Nephron (organoid): Measurements from ENCODE around the gene DNAJC5G.
A peak's percentile ranks its signal among the peaks of the same experiment; 100 is the strongest.
"Not testable (repeated sequence)": the region's sequence is repeated elsewhere in the genome, so short reads cannot be mapped to it uniquely, and the experiment has no call there.

Source experiments
- H3K27ac Mint-ChIP-seq, 3 experiments: 2 replicates each; pipeline ENCODE4 v1.8.0; 2020; ENCODE audit warnings: mixed read lengths in 3 of 3, mild to moderate bottlenecking in 2 of 3, moderate library complexity in 1 of 3
- H3K27me3 Mint-ChIP-seq: 2 replicates; pipeline ENCODE4 v1.8.0; 2021; ENCODE audit warnings: low read depth, mild to moderate bottlenecking, moderate library complexity, mixed read lengths
- H3K36me3 Mint-ChIP-seq: 2 replicates; pipeline ENCODE4 v1.8.0; 2020; ENCODE audit warnings: low read depth, mixed read lengths
- H3K4me1 Mint-ChIP-seq: 2 replicates; pipeline ENCODE4 v1.8.0; 2020; ENCODE audit warnings: mixed read lengths
- H3K4me3 Mint-ChIP-seq, 3 experiments: 2 replicates each; pipeline ENCODE4 v1.8.0; 2020; ENCODE audit warnings: mild to moderate bottlenecking in 3 of 3, mixed read lengths in 3 of 3, moderate library complexity in 2 of 3
- H3K9me3 Mint-ChIP-seq: 2 replicates; pipeline ENCODE4 v1.8.0; 2020; ENCODE audit warnings: mixed read lengths
- CTCF ChIP-seq, 3 experiments: fragments of 200-600 bp; sonication (generic); IDR thresholded peaks; one replicate each; pipeline ENCODE4 v1.5.0; 2021; ENCODE audit warnings: antibody characterized with exemption in 3 of 3; ENCODE audit not compliant: unreplicated experiment in 3 of 3

DNAJC5G gene

GRCh38 chr2:27262379-27263286 lies 12.6 kb upstream of the DNAJC5G start, which contains the start of gene SLC30A3:
Gene SLC30A3 (minus strand): TSS chr2:27263047. CDS start chr2:27262906, 141 bp downstream.
- Mint-ChIP-seq H3K4me1 (peaks cover 34% of the 10 kb centered on the region), H3K4me3 (peak within 1 kb of the TSS; percentile 85 to 87 (median 86)), H3K9me3 (no peaks in the 10 kb centered on the region), H3K27ac (no peak within 1 kb of the TSS), H3K36me3 (no peaks in the 10 kb centered on the region), H3K27me3 (peaks cover 41% of the 10 kb centered on the region)
- TF ChIP-seq CTCF (IDR thresholded peaks at IDR 0.05; ENCODE audit: unreplicated experiment in 3 of 3), result no peak

- TF ChIP-seq CTCF (IDR thresholded peaks at IDR 0.05; ENCODE audit: unreplicated experiment in 3 of 3), result no peak
- peaks cover 32% of the 10 kb centered on the region for H3K27me3 Mint-ChIP-seq
- H3K9me3 Mint-ChIP-seq, result no peaks in the 10 kb centered on the region
- H3K27ac Mint-ChIP-seq, result no peak overlapping the region
- H3K4me3 Mint-ChIP-seq, result peak overlapping the region; percentile 85 to 87 (median 86)
- no peaks in the 10 kb centered on the region for H3K36me3 Mint-ChIP-seq
- peaks cover 34% of the 10 kb centered on the region for H3K4me1 Mint-ChIP-seq
These were observed 11.7 kb upstream of the DNAJC5G start for GRCh38 chr2:27263287-27264252.

- Mint-ChIP-seq H3K27me3 (peaks cover 26% of the 10 kb centered on the region), H3K27ac (no peak overlapping the region), H3K9me3 (no peaks in the 10 kb centered on the region), H3K36me3 (no peaks in the 10 kb centered on the region), H3K4me1 (peaks cover 34% of the 10 kb centered on the region), H3K4me3 (peak overlapping the region; percentile 85 to 87 (median 86))
- no peak for TF ChIP-seq CTCF (IDR thresholded peaks at IDR 0.05; ENCODE audit: unreplicated experiment in 3 of 3)
These were observed 10.9 kb upstream of the DNAJC5G start for GRCh38 chr2:27264253-27264752.

- H3K4me3 Mint-ChIP-seq, result peak overlapping the region; percentile 65 to 69 (median 68)
- peaks cover 29% of the 10 kb centered on the region for H3K4me1 Mint-ChIP-seq
- H3K27ac Mint-ChIP-seq, result no peak overlapping the region
- no peaks in the 10 kb centered on the region for H3K36me3 Mint-ChIP-seq
- peaks cover 23% of the 10 kb centered on the region for H3K27me3 Mint-ChIP-seq
- H3K9me3 Mint-ChIP-seq, result no peaks in the 10 kb centered on the region
- TF ChIP-seq CTCF (IDR thresholded peaks at IDR 0.05; ENCODE audit: unreplicated experiment in 3 of 3), result peak; percentile 48 to 67 (median 60)
These were observed 10.3 kb upstream of the DNAJC5G start for GRCh38 chr2:27264753-27265535.

GRCh38 chr2:27265536-27265870 lies 9.7 kb upstream of the DNAJC5G start:
- H3K4me1 Mint-ChIP-seq, result peaks cover 26% of the 10 kb centered on the region
- no peak for TF ChIP-seq CTCF (IDR thresholded peaks at IDR 0.05; ENCODE audit: unreplicated experiment in 3 of 3)

GRCh38 chr2:27268296-27268695 lies 6.9 kb upstream of the DNAJC5G start:
- not testable (repeated sequence) for H3K9me3 Mint-ChIP-seq, H3K4me1 Mint-ChIP-seq, H3K4me3 Mint-ChIP-seq, H3K27ac Mint-ChIP-seq, H3K36me3 Mint-ChIP-seq
- peaks cover 27% of the 10 kb centered on the region for H3K27me3 Mint-ChIP-seq

More at GRCh38 chr2:27265536-27265870, 9.7 kb upstream of the DNAJC5G start:
- Mint-ChIP-seq H3K27me3 (peaks cover 23% of the 10 kb centered on the region), H3K27ac (no peak overlapping the region), H3K9me3 (no peaks in the 10 kb centered on the region), H3K4me3 (peak overlapping the region; percentile 34 to 69 (median 65)), H3K36me3 (no peaks in the 10 kb centered on the region)
